ENCODE results near the gene NME4. TPM values are rescaled to one million over a fixed set of nuclear protein-coding genes. Genes with fewer than 3 reads are reported as not detected.

The NME4 gene
- total and polyA plus RNA-seq, 2 donors (not counting 1 experiment from before 2014, with no cell fraction given): 48.7 to 61.9 TPM

DNA sequence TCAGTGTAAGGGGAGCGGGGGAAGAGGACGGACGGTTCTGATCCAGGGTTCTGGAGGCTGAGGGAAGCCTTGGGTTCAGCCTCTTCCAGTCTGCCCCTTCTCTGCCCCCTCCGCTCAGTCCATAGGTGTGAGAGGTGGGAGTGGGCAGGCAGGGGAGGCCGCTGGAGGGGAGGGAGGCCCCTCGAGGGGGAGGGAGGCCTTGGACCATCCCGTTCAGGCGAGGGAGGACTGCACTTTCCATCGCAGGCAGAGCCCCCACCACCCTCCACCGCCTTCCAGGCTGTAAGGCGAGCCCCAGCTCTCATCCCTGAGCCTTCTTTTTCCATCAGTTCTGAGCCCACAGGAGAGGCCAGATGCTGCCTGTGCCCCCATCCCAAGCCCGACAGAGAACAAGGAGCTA, 40.3 kb upstream of the NME4 start:
- no peak overlapping the region for H3K4me3 Mint-ChIP-seq
- H3K4me1 Mint-ChIP-seq: peaks cover 6% of the 10 kb centered on the region
- H3K9me3 Mint-ChIP-seq (ENCODE audit: insufficient read depth): no peaks in the 10 kb centered on the region
- Histone ChIP-seq H2AFZ (ENCODE audit: insufficient read depth, low read depth, low read length, poor library complexity, severe bottlenecking) (no peak overlapping the region), H3K79me2 (ENCODE audit: control insufficient read depth, insufficient read depth, low read length) (no peaks in the 10 kb centered on the region), H3K27me3 (replicated peaks in 1 of 4; ENCODE audit: control extremely low read depth in 1 of 4, control insufficient read depth in 3 of 4, insufficient read depth in 4 of 4, low read length in 3 of 4) (no peaks in the 10 kb centered on the region), H4K20me1 (ENCODE audit: control insufficient read depth, insufficient read depth, low read length, poor library complexity, severe bottlenecking) (peaks cover 8% of the 10 kb centered on the region), H3K27ac (ENCODE audit: low read length in 2 of 2) (no peak overlapping the region), H3K36me3 (replicated peaks in 1 of 2; ENCODE audit: control extremely low read depth in 1 of 2, control insufficient read depth in 1 of 2, extremely low read depth in 1 of 2, insufficient read depth in 2 of 2, low read length in 1 of 2) (no peaks in the 10 kb centered on the region), H3K4me2 (replicated peaks; ENCODE audit: low read depth, low read length, poor library complexity, severe bottlenecking) (no peak overlapping the region), H3K9me3 (ENCODE audit: control extremely low read depth in 1 of 3, control insufficient read depth in 2 of 3, insufficient read depth in 1 of 3, low read length in 2 of 3) (peaks cover 0 to 4% (median 0%) of the 10 kb centered on the region in 3 donors), H3K4me1 (ENCODE audit: control insufficient read depth in 2 of 2, insufficient read depth in 2 of 2, low read length in 2 of 2) (peaks cover 5 to 8% of the 10 kb centered on the region in 2 donors), H3K9ac (ENCODE audit: low read length) (no peak overlapping the region), H3K4me3 (ENCODE audit: control extremely low read depth in 1 of 5, extremely low read depth in 1 of 5, insufficient read depth in 1 of 5, low read depth in 2 of 5, low read length in 4 of 5) (no peak overlapping the region)
- DNase-seq (no peak), ATAC-seq (ENCODE audit: low read depth) (no peak)
- H3K27me3 Mint-ChIP-seq: no peaks in the 10 kb centered on the region
- ChIA-PET CTCF (no interaction called here), POLR2A (no interaction called here)
- intact Hi-C loops (cut with micrococcal nuclease): no loop called here
- TF ChIP-seq, protein P1, sequence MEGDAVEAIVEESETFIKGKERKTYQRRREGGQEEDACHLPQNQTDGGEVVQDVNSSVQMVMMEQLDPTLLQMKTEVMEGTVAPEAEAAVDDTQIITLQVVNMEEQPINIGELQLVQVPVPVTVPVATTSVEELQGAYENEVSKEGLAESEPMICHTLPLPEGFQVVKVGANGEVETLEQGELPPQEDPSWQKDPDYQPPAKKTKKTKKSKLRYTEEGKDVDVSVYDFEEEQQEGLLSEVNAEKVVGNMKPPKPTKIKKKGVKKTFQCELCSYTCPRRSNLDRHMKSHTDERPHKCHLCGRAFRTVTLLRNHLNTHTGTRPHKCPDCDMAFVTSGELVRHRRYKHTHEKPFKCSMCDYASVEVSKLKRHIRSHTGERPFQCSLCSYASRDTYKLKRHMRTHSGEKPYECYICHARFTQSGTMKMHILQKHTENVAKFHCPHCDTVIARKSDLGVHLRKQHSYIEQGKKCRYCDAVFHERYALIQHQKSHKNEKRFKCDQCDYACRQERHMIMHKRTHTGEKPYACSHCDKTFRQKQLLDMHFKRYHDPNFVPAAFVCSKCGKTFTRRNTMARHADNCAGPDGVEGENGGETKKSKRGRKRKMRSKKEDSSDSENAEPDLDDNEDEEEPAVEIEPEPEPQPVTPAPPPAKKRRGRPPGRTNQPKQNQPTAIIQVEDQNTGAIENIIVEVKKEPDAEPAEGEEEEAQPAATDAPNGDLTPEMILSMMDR (IDR thresholded peaks at IDR 0.05): no peak
- TF ChIP-seq EZH2 (IDR thresholded peaks at IDR 0.05; ENCODE audit: borderline replicate concordance, insufficient read depth, low read depth, low read length, poor library complexity, severe bottlenecking): no peak
- 96% methylated on average over 8 of the region's 12 CpGs for WGBS (ENCODE audit: insufficient coverage)
- no peak overlapping the region for H3K27ac Mint-ChIP-seq

DNA sequence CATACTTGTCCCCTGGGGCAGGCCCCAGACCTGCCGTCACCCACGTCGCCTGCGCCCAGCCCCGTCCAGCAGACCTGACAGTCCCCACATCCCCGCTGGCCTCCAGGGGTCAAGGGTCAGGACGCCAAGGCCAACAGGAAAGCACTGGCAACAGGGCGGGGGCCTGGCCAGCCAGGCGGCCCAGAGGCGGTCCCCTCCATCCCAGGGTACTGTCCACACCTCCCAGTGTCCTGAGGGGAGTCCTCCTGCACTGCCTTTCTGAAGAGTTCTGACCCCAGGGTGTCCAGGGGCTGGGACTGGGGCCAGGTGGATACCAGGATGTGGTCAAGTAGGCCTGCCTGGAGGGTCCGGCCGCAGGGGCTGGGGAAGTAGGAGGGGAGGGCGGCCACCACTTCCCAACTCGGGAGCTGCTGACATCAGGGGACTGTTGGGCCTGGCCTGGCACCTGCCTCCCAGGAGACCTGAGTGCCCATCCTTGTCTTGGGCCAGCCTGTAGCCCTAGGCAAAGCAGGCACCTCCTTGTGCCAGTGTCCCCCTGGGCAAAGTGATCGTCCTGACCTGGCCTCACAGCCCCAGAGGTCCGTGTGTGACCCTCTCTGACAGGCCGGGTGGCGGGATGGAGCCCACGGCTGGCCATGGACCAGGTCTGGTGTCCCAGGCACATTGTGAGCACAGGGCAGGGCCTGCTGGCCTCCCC, 37.8 kb upstream of the NME4 start:
- H2AFZ ChIP-seq (ENCODE audit: insufficient read depth, low read depth, low read length, poor library complexity, severe bottlenecking): no peak overlapping the region
- POLR2A ChIA-PET: no interaction called here
- H3K9ac ChIP-seq (ENCODE audit: low read length): no peak overlapping the region
- H3K27ac Mint-ChIP-seq: no peak overlapping the region
- H3K9me3 Mint-ChIP-seq (ENCODE audit: insufficient read depth): no peaks in the 10 kb centered on the region
- no peak overlapping the region for H3K4me2 ChIP-seq (replicated peaks; ENCODE audit: low read depth, low read length, poor library complexity, severe bottlenecking)
- peaks cover 5% of the 10 kb centered on the region for H3K27me3 Mint-ChIP-seq
- DNase-seq (no peak), ATAC-seq (ENCODE audit: low read depth) (no peak)
- H3K79me2 ChIP-seq (ENCODE audit: control insufficient read depth, insufficient read depth, low read length): no peaks in the 10 kb centered on the region
- H3K36me3 ChIP-seq (replicated peaks in 1 of 2; ENCODE audit: control extremely low read depth in 1 of 2, control insufficient read depth in 1 of 2, extremely low read depth in 1 of 2, insufficient read depth in 2 of 2, low read length in 1 of 2): no peaks in the 10 kb centered on the region
- H3K4me3 Mint-ChIP-seq: no peak overlapping the region
- H3K4me1 Mint-ChIP-seq: peaks cover 6% of the 10 kb centered on the region
- intact Hi-C loops (cut with micrococcal nuclease): no loop called here
- no peaks in the 10 kb centered on the region for H4K20me1 ChIP-seq (ENCODE audit: control insufficient read depth, insufficient read depth, low read length, poor library complexity, severe bottlenecking)
- no peak for TF ChIP-seq EZH2 (IDR thresholded peaks at IDR 0.05; ENCODE audit: borderline replicate concordance, insufficient read depth, low read depth, low read length, poor library complexity, severe bottlenecking)
- TF ChIP-seq, protein P1 (IDR thresholded peaks at IDR 0.05): no peak
- peaks cover 0 to 8% of the 10 kb centered on the region in 2 donors for H3K4me1 ChIP-seq (ENCODE audit: control insufficient read depth in 2 of 2, insufficient read depth in 2 of 2, low read length in 2 of 2)
- CTCF ChIA-PET: no interaction called here
- H3K27ac ChIP-seq (ENCODE audit: low read length in 2 of 2): no peak overlapping the region
- H3K4me3 ChIP-seq (ENCODE audit: control extremely low read depth in 1 of 5, extremely low read depth in 1 of 5, insufficient read depth in 1 of 5, low read depth in 2 of 5, low read length in 4 of 5): no peak overlapping the region
- H3K9me3 ChIP-seq (ENCODE audit: control extremely low read depth in 1 of 3, control insufficient read depth in 2 of 3, insufficient read depth in 1 of 3, low read length in 2 of 3): no peaks in the 10 kb centered on the region
- peaks cover 0 to 5% (median 0%) of the 10 kb centered on the region in 4 experiments for H3K27me3 ChIP-seq (replicated peaks in 1 of 4; ENCODE audit: control extremely low read depth in 1 of 4, control insufficient read depth in 3 of 4, insufficient read depth in 4 of 4, low read length in 3 of 4)
- 89% methylated on average over 19 of the region's 19 CpGs for WGBS (ENCODE audit: insufficient coverage)
